Measurements from ENCODE around the gene RASGRP2.

Gene RASGRP2

DNA sequence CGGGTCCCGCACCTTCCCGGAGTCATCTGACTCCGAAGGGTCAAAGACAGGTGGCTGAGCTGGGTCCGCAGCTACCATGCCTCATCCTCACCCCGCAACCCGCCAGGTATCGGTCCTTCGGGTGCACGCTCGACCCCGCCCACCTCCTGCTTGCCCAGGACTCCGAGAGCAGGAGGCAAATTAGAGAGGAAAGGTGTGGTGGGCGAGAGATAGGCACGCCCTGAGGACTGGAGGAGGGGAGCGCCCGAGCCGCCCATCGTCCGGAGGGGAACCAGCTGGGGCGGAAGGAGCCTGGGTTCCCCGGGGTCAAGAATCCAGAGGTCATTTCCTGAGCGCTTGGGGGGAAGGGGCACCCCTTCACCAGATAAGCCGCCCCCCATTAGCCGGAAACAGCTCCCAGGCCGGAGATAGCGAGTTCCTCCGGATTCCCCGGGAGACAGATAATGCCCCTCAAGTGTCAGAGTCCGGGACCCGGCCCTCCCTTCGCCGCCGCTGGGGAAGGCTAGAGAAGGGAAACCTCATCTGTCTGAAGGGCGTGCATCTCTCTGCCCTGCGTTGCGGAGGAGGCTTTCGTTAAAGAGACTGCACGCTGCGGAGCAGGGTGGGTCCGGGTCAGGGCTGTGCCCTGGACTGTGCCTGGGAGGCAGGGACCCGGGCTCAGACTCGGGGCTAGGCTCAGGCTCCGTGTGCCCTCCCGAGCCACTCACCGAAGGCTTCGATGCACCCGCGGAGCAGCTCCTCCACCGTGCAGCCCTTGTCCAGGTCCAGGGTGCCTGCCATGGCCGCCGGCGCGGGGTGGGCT lies 1.7 kb downstream of the RASGRP2 start:
- no peak for DNase-seq (ENCODE audit: low read depth in 2 of 2)

DNA sequence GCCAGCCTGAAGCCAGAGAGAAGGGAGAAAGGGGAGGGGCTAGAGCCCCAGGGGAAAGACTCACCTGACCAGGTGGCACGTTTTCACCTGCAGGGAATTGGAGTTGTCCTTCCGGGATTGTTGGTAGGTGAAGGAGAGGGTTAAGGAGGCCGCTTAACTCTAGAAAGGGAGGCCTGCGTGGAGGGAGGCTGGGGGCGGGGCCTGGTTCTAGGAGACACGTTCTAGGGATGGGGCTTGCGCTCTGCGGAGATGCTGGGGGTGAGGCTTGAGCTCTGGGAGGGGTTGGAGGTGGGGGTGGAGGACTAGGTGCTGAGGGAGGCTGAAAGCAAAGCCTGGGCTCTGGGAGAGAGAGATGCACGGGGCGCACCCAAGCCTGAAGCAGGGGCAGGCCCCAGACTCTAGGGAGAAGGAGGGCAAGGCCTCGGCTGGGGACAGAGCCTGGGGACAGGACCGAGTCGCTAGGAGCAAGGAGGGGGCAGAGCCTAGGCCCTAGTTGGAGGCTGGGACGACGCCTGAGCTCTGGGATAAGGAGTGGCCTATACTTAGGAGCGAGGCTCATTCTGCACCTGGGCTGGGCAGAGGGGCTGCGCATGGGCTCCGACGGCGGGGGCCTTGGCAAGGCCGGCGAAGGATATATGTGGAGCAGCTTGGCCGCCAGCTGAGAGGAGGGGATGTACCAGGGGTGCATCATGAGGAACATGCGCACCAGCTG lies 2.4 kb downstream of the RASGRP2 start:
- no peak for DNase-seq (ENCODE audit: low read depth in 2 of 2)

DNA sequence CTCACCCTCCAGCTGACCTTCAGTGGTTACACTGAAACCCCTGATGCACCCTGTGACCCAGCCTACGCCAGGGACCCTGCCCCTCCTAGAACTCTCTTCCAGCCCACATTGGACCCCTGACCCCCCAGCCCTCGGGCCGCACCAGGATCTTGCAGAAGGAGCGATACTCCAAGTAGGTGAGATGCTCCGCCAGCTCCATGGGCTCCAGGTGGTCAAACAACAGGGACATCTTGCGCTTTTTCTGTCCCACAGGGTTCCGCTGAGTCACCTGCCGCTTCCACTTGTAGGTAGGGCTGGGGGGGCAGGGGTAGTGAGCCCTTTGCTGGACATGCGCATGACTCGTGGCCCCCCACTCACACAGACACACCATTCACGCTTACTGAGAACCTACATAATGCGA lies 4.1 kb downstream of the RASGRP2 start:
- DNase-seq (ENCODE audit: low read depth in 2 of 2) = no peak

DNA sequence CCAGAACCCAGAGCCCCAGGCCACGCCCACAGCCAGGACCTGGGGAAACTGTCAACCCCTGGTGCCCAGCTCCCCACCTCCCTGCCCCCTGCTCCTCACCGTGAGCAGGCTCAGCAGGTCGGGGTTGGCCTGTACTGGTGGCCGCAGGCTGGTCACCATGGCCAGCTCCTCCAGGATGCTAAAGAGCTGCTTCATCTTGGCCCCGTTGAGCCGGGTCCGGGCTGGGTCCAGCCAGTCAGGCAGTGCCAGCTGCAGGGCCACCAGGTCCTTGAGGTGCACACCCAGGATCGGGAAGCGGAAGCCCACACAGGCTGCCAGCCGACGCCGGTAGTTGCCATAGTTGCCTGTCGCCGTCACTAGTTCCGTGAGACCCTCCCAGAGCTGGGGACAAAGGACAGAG lies 7.3 kb downstream of the RASGRP2 start:
- no peak for DNase-seq (ENCODE audit: low read depth in 2 of 2)

DNA sequence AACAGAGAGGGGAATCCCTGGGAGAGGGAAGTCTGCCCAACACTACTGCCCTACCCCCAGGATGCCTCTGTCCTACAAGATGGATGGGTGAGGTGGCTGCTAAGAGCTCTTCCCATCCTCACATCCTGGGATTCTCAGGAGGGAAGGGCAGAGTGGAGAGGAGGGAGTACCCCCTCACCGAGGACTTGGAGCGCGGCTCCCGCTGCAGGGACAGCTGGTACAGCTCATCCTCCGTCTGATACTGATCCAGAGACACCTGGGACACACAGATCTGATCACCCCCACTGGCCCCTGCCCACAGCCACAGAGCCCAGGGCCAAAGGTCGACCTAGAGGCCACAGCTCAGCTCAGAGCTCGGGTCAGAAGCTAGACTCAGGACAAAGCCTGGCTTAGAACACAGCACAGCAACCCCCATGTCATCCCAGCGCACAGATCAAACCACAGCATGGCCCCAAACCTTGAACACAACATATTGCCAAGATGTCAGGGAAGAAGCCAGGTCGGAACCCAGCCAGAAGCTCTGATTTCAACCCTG lies 8.2 kb downstream of the RASGRP2 start:
- no peak for DNase-seq (ENCODE audit: low read depth in 2 of 2)

DNA sequence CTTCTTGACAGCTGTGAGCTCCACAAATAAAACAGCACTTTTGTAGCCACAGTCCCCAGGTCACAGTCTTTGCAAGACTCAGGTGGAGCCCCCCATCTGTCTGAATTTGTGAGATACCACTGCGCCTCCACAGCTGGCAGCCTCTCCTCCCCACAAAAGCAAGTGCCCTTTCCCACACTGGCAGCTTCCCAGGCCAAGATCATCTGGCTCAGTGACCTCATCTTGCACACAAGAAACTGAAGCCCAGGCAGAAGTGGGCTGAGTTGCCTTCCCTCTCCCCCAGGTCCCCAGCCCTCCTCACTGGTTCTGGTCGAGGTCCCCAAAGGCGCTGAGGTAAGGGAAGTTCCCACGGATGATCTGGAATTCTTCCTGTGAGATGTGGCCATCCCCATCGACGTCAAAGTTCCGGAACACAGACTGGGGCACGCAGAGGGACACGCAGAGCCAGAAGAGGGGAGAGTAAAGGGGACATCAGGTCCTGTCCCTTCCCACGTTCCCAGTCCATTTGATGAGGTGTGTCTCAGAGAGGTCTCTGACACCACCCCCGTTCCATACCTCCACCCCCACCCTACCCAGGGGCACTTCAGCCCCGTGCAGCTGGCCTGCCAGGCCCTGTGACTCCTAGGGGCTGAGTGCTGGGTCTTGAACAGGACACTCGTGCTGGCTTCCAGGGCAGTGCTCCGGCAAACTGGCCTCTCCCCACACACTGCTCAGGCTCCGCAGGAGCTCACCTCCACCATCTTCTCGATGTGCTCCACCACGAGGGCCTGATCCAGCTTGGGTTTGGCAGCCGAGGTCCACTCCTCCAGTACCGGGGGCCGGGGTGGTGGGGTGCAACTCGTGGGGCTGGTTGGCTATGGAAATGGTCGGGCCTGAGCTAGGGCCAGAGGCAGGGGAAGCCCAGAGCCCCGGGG lies 8.9 kb downstream of the RASGRP2 start:
- DNase-seq (ENCODE audit: low read depth in 2 of 2) = no peak

DNA sequence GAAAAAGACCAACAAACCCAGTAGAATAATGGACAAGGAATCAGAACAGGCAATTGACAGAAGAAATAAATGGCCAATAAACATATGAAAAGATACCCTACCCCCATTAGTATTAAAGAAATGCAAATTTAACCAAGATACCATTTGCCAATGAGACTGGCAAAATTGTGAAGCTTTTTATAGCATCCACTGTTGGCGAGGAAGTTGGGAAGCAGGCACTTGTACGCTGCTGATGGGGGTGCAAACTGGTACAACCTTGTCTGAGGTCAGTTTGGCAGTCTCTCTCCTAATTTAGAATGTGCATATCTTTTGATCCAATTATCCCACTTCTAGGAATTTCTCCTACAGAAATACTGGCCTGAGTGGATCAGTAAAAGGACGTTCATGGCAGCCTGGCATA lies 12.3 kb downstream of the RASGRP2 start:
- DNase-seq (ENCODE audit: low read depth in 2 of 2) = no peak

DNA sequence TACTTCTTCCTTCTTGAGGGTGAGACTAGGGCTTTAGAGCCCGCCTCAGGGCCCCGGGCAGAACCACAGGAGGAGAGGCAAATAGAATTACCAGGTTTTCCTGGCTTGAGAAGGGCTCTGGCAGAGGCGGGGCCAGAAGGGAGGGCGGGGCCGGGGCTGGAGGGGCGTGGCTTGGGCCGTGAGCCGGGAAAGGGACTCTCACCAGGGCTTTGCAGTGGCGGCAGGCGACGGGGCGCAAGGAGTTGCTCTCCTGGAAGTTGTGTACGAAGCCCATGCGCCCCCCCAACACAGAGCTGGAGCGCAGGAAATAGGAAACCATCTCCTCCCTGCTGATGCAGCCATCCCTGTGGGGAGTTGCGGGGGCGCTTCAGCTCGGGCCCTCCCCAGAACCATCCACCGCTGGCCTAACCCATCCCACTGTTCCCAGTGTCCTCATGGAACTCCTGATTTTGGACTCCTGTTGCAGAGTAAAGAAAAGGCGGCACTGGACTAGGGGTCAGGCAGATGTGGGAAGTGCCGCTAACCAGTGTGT lies 14.0 kb downstream of the RASGRP2 start:
- DNase-seq (ENCODE audit: low read depth in 2 of 2) = peak in 1 of 2 donors; percentile 45

DNA sequence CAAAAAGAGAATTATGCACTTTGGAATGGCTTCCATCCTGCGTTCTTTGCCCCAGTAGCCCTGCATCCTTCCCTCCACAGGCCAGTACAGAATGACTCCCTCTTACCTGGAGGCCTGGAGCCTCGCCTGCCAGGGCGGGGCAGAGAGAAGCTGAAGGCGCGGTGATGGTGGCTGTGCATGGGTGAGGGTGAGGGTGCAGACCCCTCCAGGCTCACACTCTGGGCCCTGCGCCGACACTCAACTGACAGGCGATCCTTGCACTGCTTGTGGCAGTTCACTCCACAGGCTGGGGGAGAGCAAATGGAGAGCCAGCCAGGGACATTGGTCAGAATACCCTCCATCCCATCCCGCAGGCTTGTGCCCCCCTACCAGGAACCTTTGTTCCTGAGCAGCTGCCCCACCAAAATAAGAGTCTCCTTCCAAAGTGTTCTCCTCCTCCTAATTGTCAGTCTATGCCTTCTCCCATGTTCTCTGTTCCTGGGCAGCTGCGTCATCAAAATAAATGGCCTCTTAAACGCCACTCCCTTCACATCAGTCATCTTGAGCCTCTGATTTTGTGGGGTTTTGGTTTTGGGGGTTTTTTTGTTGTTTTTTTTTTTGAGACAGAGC lies 15.1 kb downstream of the RASGRP2 start:
- no peak for DNase-seq (ENCODE audit: low read depth in 2 of 2)

DNA sequence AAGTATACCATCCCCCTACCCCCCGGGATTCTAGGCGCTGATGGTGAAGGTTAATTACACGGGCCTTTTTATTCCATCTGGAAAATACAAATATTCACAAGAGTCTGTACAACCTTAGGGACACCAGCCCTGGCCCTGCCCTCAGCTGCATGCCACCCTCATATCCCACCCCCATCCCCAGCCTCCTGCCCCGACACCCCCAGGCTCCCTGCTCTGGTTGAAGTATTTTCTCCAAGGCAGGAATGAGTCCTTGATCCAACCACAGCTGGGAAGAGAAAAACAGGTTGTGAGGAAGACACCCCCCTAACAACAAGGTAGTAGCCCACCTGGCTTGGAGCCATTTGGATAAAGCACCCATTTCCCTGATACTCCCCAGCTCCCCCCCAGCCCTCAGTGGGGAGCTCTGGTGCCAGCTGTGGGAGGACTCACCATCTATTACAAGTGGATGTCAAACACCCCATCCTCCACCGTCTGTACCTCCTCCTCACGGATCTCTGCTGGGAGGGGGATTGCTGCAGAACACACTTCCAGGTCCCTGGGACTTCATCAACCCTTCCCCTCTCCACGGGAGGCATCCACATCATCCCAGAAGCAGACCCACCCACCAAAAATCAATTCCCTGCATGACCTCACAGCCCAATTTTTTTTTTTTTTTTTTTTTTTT lies 16.9 kb downstream of the RASGRP2 start:
- DNase-seq (ENCODE audit: low read depth in 2 of 2) = no peak

DNA sequence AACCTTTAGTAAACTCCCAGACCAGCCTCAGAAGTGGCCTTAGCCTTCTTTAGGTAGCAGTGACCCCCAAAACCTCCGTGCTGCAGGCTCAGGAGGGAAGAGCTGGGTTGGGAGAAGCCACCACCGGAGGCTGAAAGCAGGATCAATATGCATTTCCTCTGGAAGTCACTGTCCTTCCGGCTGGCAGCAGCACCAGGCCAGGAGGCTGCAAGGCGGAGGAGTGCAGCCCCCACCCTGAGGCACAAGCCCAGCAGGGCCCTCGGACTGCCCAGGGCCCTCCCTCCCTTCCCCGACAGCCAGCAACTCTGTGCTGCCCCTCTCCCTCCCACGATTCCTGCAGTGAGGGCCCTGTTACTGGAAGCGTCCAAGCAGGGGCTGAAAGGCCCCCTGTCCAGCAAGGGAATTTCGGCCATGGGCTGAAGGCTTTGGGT lies 17.7 kb downstream of the RASGRP2 start:
- DNase-seq (ENCODE audit: low read depth in 2 of 2) = no peak

DNA sequence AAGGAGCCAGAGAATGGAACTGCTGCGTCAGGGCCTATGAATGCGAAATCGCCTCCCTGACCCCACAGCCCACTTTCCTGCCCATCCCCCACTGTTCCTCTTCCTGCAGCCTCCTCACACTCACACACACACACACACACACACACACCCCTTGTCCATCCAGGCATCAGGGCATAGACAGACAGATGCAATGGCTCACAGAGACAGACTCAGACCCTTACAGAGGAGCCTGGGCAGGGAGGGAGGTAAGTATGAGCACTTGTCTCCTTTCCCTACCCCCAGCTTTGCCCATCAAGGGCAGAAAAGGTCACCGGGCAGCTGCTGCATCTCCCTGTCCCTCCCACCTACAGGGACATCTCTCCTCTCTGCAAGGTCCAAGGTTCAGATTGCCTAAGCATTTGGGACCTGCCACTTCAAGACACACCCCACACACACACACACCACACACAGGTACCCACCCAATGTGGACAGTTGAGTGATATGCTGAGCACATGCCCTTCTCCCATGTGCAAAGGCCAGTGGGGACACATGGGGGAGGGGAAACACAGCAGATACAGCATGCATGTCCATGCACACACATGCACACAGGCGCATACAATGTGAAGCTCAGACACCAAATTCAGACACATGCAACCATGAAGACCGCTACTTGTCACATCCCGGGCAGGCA lies 18.9 kb downstream of the RASGRP2 start:
- DNase-seq (ENCODE audit: low read depth in 2 of 2) = no peak

DNA sequence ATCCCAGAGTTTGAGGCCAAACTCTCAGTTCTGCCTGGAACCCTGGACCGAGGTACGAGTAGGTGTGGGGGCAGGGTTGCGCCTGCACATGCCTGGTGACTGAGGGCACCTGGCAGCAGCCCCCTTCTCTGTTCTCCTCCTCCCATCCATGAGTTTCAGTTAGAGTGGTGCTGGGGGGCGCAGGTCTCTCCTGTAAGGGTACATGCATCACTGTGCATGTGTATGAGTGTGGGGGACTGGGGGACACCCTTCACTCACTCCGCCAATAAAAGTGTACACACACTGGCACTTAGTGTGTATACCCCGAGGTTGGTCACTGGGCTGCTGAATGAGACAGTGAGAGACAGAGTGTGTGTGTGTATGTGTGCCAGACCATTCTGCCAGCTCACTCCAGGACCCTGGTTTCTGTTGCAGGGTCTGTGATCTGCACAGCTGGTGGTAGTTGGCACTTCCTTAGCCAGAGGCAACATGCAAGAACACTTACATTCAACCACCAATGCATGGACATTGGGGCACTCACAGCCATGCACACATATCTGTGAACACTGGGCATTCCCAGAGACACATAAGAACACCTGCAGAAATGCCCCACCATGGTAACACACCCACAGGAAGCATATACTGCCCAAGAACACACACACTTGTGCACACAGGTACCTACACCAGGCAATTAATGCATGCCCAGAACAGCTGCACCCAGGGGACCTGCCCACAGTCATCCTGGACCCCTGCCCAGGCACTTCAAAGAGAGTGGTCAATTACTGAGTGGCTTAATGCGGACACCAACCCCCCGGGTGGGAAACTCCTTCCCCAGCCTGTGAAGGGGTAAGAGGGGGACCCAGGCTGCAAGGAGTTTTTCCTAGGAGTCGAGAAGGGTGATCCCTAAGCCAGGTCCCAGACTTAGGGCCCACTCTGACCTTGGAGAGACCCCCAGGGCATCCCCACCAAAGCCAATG lies 19.8 kb downstream of the RASGRP2 start:
- DNase-seq (ENCODE audit: low read depth in 2 of 2) = no peak

DNA sequence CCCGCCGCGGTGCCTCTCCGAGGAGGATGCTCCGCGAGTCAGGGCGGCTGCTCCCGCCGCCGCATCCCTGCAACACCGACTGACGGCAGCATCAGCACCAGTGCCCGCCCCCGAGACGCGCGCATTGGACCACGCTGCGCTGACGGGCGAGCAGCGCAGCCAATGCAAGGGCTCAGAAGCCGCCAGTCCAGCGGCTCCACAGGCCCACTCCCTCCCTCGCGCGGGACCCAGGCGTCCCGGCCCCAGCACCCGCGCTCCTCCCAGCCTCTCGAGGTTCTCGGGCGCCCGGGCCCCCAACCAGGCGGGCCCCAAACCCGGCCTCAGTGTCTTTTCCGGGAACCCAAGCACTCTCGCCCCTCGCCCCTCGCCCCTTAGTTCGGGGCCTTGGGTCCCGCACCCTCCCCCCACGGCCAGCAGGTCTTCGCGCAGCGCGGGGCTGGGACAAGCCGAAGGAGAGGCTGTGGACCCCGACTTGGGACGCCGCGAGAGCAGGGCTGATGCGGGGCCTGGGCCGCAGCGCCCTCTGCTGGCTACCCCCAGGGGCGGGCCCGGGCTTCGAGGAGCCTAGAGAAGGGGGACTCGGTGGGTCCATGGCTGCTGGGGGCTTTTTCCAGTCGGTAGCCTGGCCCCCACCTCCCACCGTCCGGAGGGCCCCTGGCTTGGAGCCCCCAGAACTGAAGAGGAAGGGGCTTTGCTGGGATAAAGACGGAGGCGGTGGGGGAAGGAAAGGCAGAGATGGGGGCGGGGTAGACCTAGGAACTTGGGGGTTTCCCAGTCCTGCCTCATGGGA lies 20.6 kb downstream of the RASGRP2 start, which contains the start of gene NRXN2:
TSS of gene NRXN2 (minus strand) at position 81 of the 790 bp plus-strand sequence. CDS start 9,498 bp downstream, outside the sequence.
- DNase-seq (ENCODE audit: low read depth in 2 of 2) = peak; percentile 82 to 86

DNA sequence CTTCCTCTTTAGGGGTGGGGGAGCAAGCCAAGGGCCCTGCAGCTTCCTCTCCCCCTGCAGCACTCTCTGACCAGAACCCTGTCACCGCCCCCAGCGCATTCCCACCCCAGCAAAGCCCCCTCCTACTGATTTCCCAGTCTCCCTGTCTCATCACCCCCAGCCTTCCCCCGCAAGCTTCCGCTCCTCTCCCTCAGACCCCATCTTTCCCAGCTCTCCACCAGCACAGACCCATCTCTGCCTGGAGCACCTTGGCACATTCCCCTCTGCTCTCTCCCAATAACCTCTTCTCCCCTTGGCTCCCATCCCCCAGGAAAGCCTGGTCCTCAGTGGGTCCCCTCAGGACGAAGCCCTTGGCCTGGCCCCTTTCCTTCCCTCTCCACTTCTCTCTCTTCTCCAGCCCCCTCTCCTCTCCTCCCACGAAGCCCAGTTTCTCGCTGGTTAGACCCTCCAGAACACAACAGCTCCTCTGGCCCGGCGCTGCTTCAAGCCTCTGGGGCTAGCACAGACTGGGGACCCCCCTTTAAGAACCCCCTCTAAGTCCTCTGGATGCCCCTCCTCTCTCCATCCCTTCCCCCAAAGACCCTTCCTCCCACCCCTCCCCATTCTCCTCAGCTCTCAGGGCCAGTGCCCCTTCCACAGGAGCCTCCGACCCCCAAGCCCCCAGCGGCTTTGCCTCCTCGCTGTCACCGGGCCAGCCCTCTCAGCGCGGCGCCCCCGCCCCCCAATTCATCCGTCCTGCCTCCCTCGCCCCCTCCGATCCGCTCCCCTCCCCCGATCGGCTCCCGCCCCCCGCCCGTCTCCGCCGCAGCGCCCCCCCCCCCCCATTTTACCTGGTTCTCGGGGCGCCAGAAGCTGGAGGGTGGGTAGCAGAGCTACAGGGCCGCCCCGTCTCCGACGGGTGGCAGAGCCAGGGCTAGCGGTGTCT lies 21.5 kb downstream of the RASGRP2 start:
- no peak for DNase-seq (ENCODE audit: low read depth in 2 of 2)

DNA sequence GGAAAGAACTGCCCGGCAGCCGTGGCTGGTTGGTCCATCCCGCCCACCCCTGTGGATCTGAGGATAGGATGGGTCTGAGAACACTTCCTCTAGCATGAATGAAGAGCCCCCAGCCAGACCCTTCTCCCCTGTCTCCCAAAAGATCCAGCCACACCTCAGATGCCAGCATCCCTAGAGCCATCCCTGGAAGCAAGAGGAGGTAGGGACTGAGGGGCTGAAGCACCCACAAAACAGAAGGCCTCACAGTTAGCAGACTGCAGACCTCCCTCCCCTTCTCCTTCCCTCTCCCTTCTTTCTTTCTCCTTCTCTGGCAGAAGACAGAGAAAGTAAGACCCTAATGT lies 22.6 kb downstream of the RASGRP2 start:
- no peak for DNase-seq (ENCODE audit: low read depth in 2 of 2)

All from stimulated activated CD4-positive, alpha-beta T cell treated with anti-CD3 and anti-CD28 coated beads, Interleukin-4, amount 100 ng/mL, for 48 hours (primary cell).